ENCODE measurements around the gene SMPDL3B. TPM values are rescaled to one million over a fixed set of nuclear protein-coding genes. Genes with fewer than 3 reads are reported as not detected.
"Not testable (repeated sequence)": the region's sequence is repeated elsewhere in the genome, so short reads cannot be mapped to it uniquely, and the experiment has no call there.

SMPDL3B gene
- polyA plus RNA-seq, 3 donors from 2014 or later = 0.71 to 2.3 TPM; not detected in 1

DNA sequence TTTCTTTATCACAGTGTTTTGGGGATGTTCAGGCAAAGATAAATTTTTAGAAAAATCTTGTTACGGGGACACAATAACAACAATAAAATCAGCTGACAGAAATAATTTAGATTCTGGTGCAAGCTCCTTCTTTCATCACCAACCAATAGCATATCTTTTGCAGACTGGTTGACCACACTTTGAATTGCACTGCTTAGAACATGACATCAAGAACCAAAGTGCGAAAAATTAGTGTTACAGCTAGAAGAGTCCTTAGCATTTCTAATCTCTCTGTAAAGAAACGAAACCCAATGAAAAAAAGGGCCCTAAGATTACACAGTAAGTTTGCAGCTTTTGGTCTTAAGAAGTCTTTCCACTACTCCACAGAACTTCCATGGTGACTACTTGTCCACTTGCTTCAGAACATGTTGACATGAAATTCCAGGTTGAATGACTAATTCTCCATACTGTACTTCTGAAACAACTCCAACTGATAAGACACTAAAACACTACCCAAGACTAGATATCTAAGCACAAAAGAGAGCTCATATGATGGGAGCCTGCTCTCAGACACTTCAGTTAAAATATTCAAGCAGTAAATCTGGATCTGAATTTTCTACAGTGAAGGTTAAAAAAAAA is 56.2 kb downstream of the SMPDL3B start:
- peak overlapping the region; percentile 97 to 99 (median 98) for H3K27ac Mint-ChIP-seq
- H3K4me1 Mint-ChIP-seq = peaks cover 53 to 64% of the 10 kb centered on the region in 2 donors
- H3K27me3 Mint-ChIP-seq (ENCODE audit: low read depth in 3 of 3) = peaks cover 0 to 20% (median 2%) of the 10 kb centered on the region in 3 donors
- peak overlapping the region; percentile 68 to 91 (median 84) for H3K4me3 Mint-ChIP-seq
- peaks cover 16 to 29% (median 22%) of the 10 kb centered on the region in 3 donors for H3K36me3 Mint-ChIP-seq
- peak; percentile 67 to 79 (median 76) for DNase-seq
- H3K9me3 Mint-ChIP-seq = peaks cover 0 to 2% (median 0%) of the 10 kb centered on the region in 6 donors

DNA sequence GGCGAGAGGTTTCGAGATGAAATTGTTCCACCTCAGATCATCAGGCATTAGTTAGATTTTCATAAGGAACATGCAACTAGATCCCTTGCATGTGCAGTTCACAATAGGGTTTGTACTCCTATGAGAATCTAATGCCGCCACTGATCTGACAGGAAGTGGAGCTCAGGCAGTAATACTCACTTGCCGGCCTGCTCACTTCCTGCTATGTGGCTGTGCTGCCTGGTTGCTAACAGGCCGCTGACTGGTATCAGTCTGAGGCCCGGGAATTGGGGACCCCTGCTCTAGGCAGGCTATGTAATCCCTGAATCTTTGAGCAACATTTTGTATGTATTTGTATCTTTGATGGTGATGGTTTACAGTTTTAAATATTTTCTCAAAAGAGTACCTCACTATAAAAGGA is 57.5 kb downstream of the SMPDL3B start:
- H3K4me3 Mint-ChIP-seq = peak overlapping the region; percentile 31 to 91 (median 64)
- peak; percentile 51 to 64 (median 63) for DNase-seq
- H3K27me3 Mint-ChIP-seq (ENCODE audit: low read depth in 3 of 3) = peaks cover 0 to 20% (median 2%) of the 10 kb centered on the region in 3 donors
- peaks cover 18 to 36% (median 22%) of the 10 kb centered on the region in 3 donors for H3K36me3 Mint-ChIP-seq
- H3K9me3 Mint-ChIP-seq = peaks cover 0 to 2% (median 0%) of the 10 kb centered on the region in 6 donors
- H3K27ac Mint-ChIP-seq = peak overlapping the region; percentile 97 to 99 (median 98)
- peaks cover 49 to 58% of the 10 kb centered on the region in 2 donors for H3K4me1 Mint-ChIP-seq

DNA sequence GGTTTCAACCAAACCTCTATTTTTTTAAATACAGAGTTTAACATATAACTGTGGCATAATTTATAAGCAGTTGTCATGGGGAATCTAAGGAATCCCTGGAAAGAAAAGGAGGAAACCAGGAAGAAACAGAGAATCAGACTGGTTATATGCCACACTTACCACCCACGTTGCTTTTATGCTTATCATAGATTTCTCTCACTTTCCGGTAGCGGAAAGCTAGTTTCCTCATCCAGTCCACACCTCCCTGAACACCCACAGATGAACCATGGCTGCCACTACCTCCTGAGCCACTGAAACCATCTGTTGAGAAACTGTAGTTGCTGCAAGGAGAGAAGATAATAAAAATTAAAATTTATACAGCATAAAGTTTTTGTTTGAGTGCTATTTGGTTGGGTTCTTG is 58.4 kb downstream of the SMPDL3B start:
- peak overlapping the region; percentile 97 to 99 (median 98) for H3K27ac Mint-ChIP-seq
- H3K27me3 Mint-ChIP-seq (ENCODE audit: low read depth in 3 of 3) = peaks cover 0 to 20% (median 2%) of the 10 kb centered on the region in 3 donors
- peak; percentile 38 to 45 (median 41) for DNase-seq
- H3K4me3 Mint-ChIP-seq = peak overlapping the region; percentile 65 to 91 (median 72)
- peaks cover 26 to 43% (median 29%) of the 10 kb centered on the region in 3 donors for H3K36me3 Mint-ChIP-seq
- peaks cover 0 to 2% (median 0%) of the 10 kb centered on the region in 6 donors for H3K9me3 Mint-ChIP-seq
- H3K4me1 Mint-ChIP-seq = peaks cover 47 to 56% of the 10 kb centered on the region in 2 donors

DNA sequence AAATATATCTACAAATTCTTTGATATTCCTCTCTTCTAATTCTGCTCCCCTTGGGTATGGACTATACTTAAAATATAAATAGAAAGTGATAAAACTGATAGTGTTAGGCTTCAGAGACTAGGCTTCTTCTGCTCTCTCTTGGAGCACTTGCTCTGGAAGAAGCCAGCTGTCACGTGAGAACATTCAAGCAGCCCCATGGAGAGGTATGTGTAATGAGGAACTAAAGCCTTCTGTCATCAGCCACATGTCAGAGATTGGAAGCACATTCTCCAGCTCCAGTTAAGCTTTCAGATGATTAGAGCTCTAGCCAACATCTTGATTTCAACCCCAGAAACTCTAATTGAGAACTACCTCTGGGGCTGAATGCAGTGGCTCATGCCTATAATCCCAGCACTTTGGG is 59.3 kb downstream of the SMPDL3B start:
- Mint-ChIP-seq H3K9me3 (peaks cover 0 to 2% (median 0%) of the 10 kb centered on the region in 6 donors), H3K4me1 (peaks cover 47 to 52% of the 10 kb centered on the region in 2 donors), H3K4me3 (peak overlapping the region in 1 of 5 donors; percentile 24), H3K27me3 (ENCODE audit: low read depth in 3 of 3) (peaks cover 0 to 19% (median 2%) of the 10 kb centered on the region in 3 donors), H3K27ac (peak overlapping the region; percentile 97 to 99 (median 98)), H3K36me3 (peaks cover 25 to 43% (median 29%) of the 10 kb centered on the region in 3 donors)
- no peak for DNase-seq

DNA sequence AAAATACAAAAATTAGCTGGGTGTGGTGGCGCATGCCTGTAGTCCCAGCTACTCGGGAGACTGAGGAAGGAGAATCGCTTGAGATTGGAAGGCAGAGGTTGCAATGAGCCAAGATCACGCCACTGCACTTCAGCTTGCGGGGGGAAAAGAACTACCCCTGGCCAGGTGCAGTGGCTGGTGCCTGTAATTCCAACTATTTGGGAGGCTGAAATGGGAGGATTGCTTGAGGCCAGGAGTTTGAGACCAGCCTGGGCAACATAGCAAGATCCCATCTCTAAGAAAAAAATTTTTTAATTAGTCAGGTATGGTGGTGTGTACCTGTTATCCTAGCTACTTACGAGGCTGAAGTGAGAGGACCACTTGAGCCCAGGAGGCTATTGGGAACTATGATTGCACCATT is 59.7 kb downstream of the SMPDL3B start:
- Mint-ChIP-seq H3K4me1 (peaks cover 44 to 47% of the 10 kb centered on the region in 2 donors), H3K27ac (peak overlapping the region in 5 of 6 donors; percentile 67 to 99 (median 97)), H3K4me3 (peak overlapping the region in 1 of 5 donors; percentile 24), H3K36me3 (peaks cover 26 to 43% (median 28%) of the 10 kb centered on the region in 3 donors), H3K27me3 (ENCODE audit: low read depth in 3 of 3) (peaks cover 0 to 19% (median 2%) of the 10 kb centered on the region in 3 donors)
- not testable (repeated sequence) for DNase-seq, H3K9me3 Mint-ChIP-seq

DNA sequence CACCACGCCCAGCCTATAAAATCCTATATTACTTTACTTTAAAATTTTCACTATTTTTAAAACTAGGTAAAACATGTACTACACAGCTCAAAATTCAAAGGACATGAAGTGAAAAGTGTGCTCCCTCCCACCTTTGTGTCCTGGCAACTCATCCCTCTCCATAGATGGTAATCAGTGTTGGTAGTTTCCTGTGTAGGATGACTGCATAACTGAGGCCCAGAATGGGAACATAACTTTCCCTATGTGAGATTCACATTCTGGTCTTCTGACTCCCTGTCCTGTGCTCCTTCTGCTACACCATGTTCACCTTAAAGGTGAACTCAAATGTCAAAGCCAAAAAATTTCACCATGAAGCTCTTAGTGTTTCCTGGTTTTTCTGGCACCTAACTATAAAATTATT is 64.3 kb downstream of the SMPDL3B start:
- Mint-ChIP-seq H3K9me3 (no peaks in the 10 kb centered on the region), H3K27me3 (ENCODE audit: low read depth in 3 of 3) (no peaks in the 10 kb centered on the region), H3K27ac (peak overlapping the region in 1 of 6 donors; percentile 14), H3K4me3 (no peak overlapping the region), H3K4me1 (peaks cover 2% of the 10 kb centered on the region in 2 donors), H3K36me3 (peaks cover 30 to 43% (median 30%) of the 10 kb centered on the region in 3 donors)
- no peak for DNase-seq

DNA sequence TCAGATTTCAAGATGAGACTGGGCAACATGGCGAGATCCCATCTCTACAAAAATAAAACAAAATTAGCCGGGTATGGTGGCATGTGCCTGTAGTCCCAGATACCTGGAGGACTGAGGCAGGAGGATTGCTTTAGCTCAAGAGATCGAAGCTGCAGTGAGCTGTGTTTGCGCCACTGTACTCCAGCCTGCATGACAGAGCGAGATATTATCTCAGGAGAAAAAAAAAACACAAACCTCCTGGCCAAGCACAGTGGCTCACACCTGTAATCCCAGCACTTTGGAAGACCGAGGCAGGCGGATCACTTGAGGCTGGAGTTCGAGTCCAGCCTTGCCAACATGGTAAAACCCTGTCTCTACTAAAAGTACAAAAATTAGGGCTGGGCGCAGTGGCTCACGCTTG is 67.8 kb downstream of the SMPDL3B start:
- Mint-ChIP-seq H3K36me3 (peaks cover 32 to 45% (median 34%) of the 10 kb centered on the region in 3 donors), H3K27me3 (ENCODE audit: low read depth in 3 of 3) (no peaks in the 10 kb centered on the region), H3K4me1 (no peaks in the 10 kb centered on the region), H3K9me3 (no peaks in the 10 kb centered on the region), H3K27ac (no peak overlapping the region), H3K4me3 (no peak overlapping the region)
- DNase-seq = no peak

DNA sequence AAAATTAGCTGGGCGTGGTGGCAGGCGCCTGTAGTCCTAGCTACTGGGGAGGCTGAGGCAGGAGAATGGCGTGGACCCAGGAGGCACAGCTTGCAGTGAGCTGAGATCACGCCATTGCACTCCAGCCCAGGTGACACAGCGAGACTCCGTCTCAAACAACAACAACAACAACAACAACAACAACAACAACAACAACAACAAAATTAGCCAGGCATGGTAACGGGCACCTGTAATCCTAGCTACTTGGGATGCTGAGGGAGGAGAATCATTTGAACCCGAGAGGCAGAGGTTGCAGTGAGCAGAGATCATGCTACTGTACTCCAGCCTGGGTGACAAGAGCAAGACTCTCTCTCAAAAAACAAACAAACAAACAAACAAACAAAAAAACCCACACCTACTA is 68.3 kb downstream of the SMPDL3B start:
- peaks cover 27 to 40% (median 32%) of the 10 kb centered on the region in 3 donors for H3K36me3 Mint-ChIP-seq
- H3K27me3 Mint-ChIP-seq (ENCODE audit: low read depth in 3 of 3); H3K9me3 Mint-ChIP-seq; H3K4me1 Mint-ChIP-seq; DNase-seq; H3K27ac Mint-ChIP-seq; H3K4me3 Mint-ChIP-seq: not testable (repeated sequence)

Other genes with a start within 250 kb of the SMPDL3B start
- gene FAM76A, start 209.0 kb upstream of the SMPDL3B start, polyA plus RNA-seq = 1 to 10 TPM; 2.2 to 8.1 (median 7.5) TPM
- 10 to 100 TPM in 2 of 3 donors, 1 to 10 TPM in 1; 7.9 to 12.9 (median 12.4) TPM for gene STX12, start 161.8 kb upstream of the SMPDL3B start, polyA plus RNA-seq
- gene PPP1R8, start 104.2 kb upstream of the SMPDL3B start, polyA plus RNA-seq = 10 to 100 TPM; 37.7 to 51.1 (median 45.1) TPM
- 100 to 1,000 TPM in 2 of 3 donors, 10 to 100 TPM in 1; 93.2 to 146 (median 101) TPM for gene THEMIS2, start 62.5 kb upstream of the SMPDL3B start, polyA plus RNA-seq
- gene RPA2, start 20.4 kb upstream of the SMPDL3B start, polyA plus RNA-seq = 100 to 1,000 TPM; 258 to 407 (median 270) TPM
- gene XKR8, start 25.0 kb downstream of the SMPDL3B start, polyA plus RNA-seq = 10 to 100 TPM; 27.7 to 39.2 (median 37.0) TPM
- 10 to 100 TPM in 1 of 3 donors, 1 to 10 TPM in 2; 7.8 to 15.6 (median 9.3) TPM for gene EYA3, start 153.6 kb downstream of the SMPDL3B start, polyA plus RNA-seq
- gene PTAFR, start 241.7 kb downstream of the SMPDL3B start, polyA plus RNA-seq = 1 to 10 TPM; 1.5 to 9.4 (median 2.6) TPM